SU-DHL-6 (cell line): ENCODE results near the gene NAA10.

Experiments
- H2AFZ ChIP-seq: fragments of 200-600 bp; sonication (generic); 2 replicates; pipeline ENCODE4 v1.6.1; 2014; ENCODE audit warnings: low read depth, mild to moderate bottlenecking, moderate library complexity, mixed read lengths, antibody characterized with exemption, low read length; ENCODE audit not compliant: severe bottlenecking
- H3F3A ChIP-seq: fragments of 200-600 bp; shearing (Covaris generic); 2 replicates; pipeline ENCODE4 v1.6.0; 2016; ENCODE audit warnings: antibody characterized with exemption, mild to moderate bottlenecking; ENCODE audit not compliant: insufficient read depth
- H3K27ac ChIP-seq: fragments of 200-600 bp; sonication (generic); 2 replicates; pipeline ENCODE4 v1.5.1; 2016; ENCODE audit warnings: low read depth, mild to moderate bottlenecking, low read length, moderate library complexity, mixed read lengths
- H3K27me3 ChIP-seq: fragments of 200-600 bp; sonication (generic), shearing (Covaris generic); 2 replicates; pipeline ENCODE4 v1.6.0; 2014; ENCODE audit warnings: mild to moderate bottlenecking, low read length
- H3K36me3 ChIP-seq: fragments of 200-600 bp; sonication (generic); 2 replicates; pipeline ENCODE4 v1.6.1; 2014; ENCODE audit warnings: mild to moderate bottlenecking, low read length, mixed read lengths
- H3K4me2 ChIP-seq: fragments of 300-600, 200-600 bp; shearing (Covaris generic), sonication (generic); 2 replicates; pipeline ENCODE4 v1.6.0; 2014; ENCODE audit warnings: low read length, low read depth, mild to moderate bottlenecking; ENCODE audit not compliant: poor library complexity, severe bottlenecking
- H3K4me3 ChIP-seq: fragments of 200-600 bp; sonication (generic); 2 replicates; pipeline ENCODE4 v1.5.1; 2014; ENCODE audit warnings: antibody characterized with exemption, low read length, mild to moderate bottlenecking, mixed read lengths; ENCODE audit not compliant: insufficient read depth, poor library complexity, severe bottlenecking
- H3K79me2 ChIP-seq: fragments of 200-600 bp; sonication (generic); 2 replicates; pipeline ENCODE4 v1.6.1; 2014; ENCODE audit warnings: mild to moderate bottlenecking, low read length, moderate library complexity; ENCODE audit not compliant: insufficient read depth
- H3K9ac ChIP-seq: fragments of 200-600 bp; sonication (generic); 2 replicates; pipeline ENCODE4 v1.7.0; 2014; ENCODE audit warnings: mild to moderate bottlenecking, low read length
- H3K9me2 ChIP-seq: fragments of 200-600 bp; sonication (generic); replicated peaks from 2 replicates; pipeline ENCODE4 v1.6.1; 2014; ENCODE audit warnings: low read length; ENCODE audit not compliant: insufficient read depth
- H3K9me3 ChIP-seq: fragments of 200-600 bp; sonication (generic); 2 replicates; pipeline ENCODE4 v1.6.1; 2014; ENCODE audit warnings: low read length, mixed read lengths; ENCODE audit not compliant: insufficient read depth
- H4K20me1 ChIP-seq: fragments of 200-600 bp; sonication (generic); 2 replicates; pipeline ENCODE4 v1.6.1; 2014; ENCODE audit warnings: low read depth, mild to moderate bottlenecking, antibody characterized with exemption, low read length, moderate library complexity, mixed read lengths
- CTCF ChIP-seq: fragments of 200-600 bp; sonication (generic); IDR thresholded peaks from one replicate; pipeline ENCODE4 v1.5.1; 2017; ENCODE audit warnings: antibody characterized with exemption, mild to moderate bottlenecking, low read length, moderate library complexity; ENCODE audit not compliant: insufficient read depth, poor library complexity, severe bottlenecking
- EZH2phosphoT487 ChIP-seq: fragments of 200-600 bp; sonication (generic), shearing (Covaris generic); conservative IDR thresholded peaks from 2 replicates; pipeline ENCODE4 v1.6.1; 2018; ENCODE audit warnings: mild to moderate bottlenecking, antibody characterized with exemption, low read length, moderate library complexity, mixed read lengths

NAA10 gene

GRCh38 chrX:153926552-153926857, 8.3 kb downstream of the NAA10 start:
- Histone ChIP-seq H3F3A (peaks cover 22% of the 10 kb centered on the region), H3K27me3 (no peaks in the 10 kb centered on the region), H3K9ac (peak overlapping the region; percentile 98), H3K4me2 (peak overlapping the region; percentile 78), H4K20me1 (no peaks in the 10 kb centered on the region), H3K79me2 (peaks cover 16% of the 10 kb centered on the region; the same call in 1 of the 2 replicates), H3K9me3 (no peaks in the 10 kb centered on the region), H3K36me3 (no peaks in the 10 kb centered on the region), H3K4me3 (peak overlapping the region; percentile 72), H3K27ac (peak overlapping the region; percentile 100), H3K9me2 (no peaks in the 10 kb centered on the region), H2AFZ (no peak overlapping the region)
- TF ChIP-seq CTCF (no peak), EZH2phosphoT487 (no peak)

- Histone ChIP-seq H3F3A (peaks cover 22% of the 10 kb centered on the region), H3K36me3 (no peaks in the 10 kb centered on the region), H3K4me2 (peak within 1 kb of the TSS; percentile 78), H3K4me3 (peak within 1 kb of the TSS; percentile 72), H3K9me3 (no peaks in the 10 kb centered on the region), H3K9ac (peak within 1 kb of the TSS; percentile 98), H2AFZ (no peak within 1 kb of the TSS), H3K9me2 (no peaks in the 10 kb centered on the region), H4K20me1 (no peaks in the 10 kb centered on the region), H3K27me3 (no peaks in the 10 kb centered on the region), H3K79me2 (peaks cover 16% of the 10 kb centered on the region; the same call in 1 of the 2 replicates), H3K27ac (peak within 1 kb of the TSS; percentile 100)
- no peak for TF ChIP-seq EZH2phosphoT487
- TF ChIP-seq CTCF, result no peak
Measured at GRCh38 chrX:153925739-153926551, 8.9 kb downstream of the NAA10 start, which contains the start of gene ARHGAP4. TSS of gene ARHGAP4 (minus strand) at chrX:153926264. CDS start at chrX:153926202, 62 bp downstream.

DNA sequence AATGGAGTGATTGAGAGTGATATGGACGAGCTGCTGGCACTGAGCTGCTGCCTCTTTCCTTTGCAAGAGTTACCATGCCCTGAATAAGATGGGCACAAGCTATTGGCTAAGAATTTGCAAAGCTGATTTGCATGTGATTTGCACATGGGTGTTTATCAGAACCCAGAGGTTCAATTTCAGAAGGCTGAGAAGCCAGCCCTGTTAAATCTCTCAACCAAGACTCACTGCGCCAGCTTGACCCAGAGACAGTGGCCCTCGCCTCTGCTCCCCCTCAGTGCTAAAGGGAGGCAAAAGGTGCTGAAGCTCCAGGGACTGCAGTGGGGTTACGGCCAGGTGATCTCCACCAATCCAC, 9.5 kb downstream of the NAA10 start:
- H3K9me2 ChIP-seq, result no peaks in the 10 kb centered on the region
- H3K79me2 ChIP-seq, result peaks cover 16% of the 10 kb centered on the region; the same call in 1 of the 2 replicates
- peak overlapping the region; percentile 78 for H3K4me2 ChIP-seq
- peak overlapping the region; percentile 72 for H3K4me3 ChIP-seq
- no peaks in the 10 kb centered on the region for H3K9me3 ChIP-seq
- no peak for TF ChIP-seq CTCF
- no peak for TF ChIP-seq EZH2phosphoT487
- no peaks in the 10 kb centered on the region for H3K27me3 ChIP-seq
- peak overlapping the region; percentile 98 for H3K9ac ChIP-seq
- no peak overlapping the region for H2AFZ ChIP-seq
- no peaks in the 10 kb centered on the region for H3K36me3 ChIP-seq
- peaks cover 22% of the 10 kb centered on the region for H3F3A ChIP-seq
- no peaks in the 10 kb centered on the region for H4K20me1 ChIP-seq
- H3K27ac ChIP-seq, result peak overlapping the region; percentile 100
